Mucosa of rectum (tissue), 2 donors: ENCODE results near the gene CHMP6.

Experiments
- H3K27ac ChIP-seq, 2 donors: one replicate each; pipeline ENCODE4 v1.7.0; 2013; ENCODE audit warnings: inconsistent platforms in 2 of 2, low read depth in 2 of 2, low read length in 2 of 2
- H3K27me3 ChIP-seq, 2 donors: one replicate each; pipeline ENCODE4 v1.7.0; 2013; ENCODE audit warnings: low read length in 2 of 2; ENCODE audit not compliant: control insufficient read depth in 2 of 2, insufficient read depth in 2 of 2
- H3K36me3 ChIP-seq, 2 donors: one replicate each; pipeline ENCODE4 v1.7.0; 2013; ENCODE audit warnings: low read length in 2 of 2; ENCODE audit not compliant: control insufficient read depth in 2 of 2, insufficient read depth in 2 of 2
- H3K4me1 ChIP-seq, 2 donors: one replicate each; pipeline ENCODE4 v1.7.0; 2013; ENCODE audit warnings: low read length in 2 of 2, mild to moderate bottlenecking in 1 of 2; ENCODE audit not compliant: control insufficient read depth in 2 of 2, insufficient read depth in 2 of 2
- H3K4me3 ChIP-seq, 2 donors: one replicate each; pipeline ENCODE4 v1.7.0; 2013; ENCODE audit warnings: low read length in 2 of 2
- H3K9ac ChIP-seq, 2 donors: one replicate each; pipeline ENCODE4 v1.7.0; 2013; ENCODE audit warnings: low read length in 2 of 2, low read depth in 1 of 2, mild to moderate bottlenecking in 1 of 2
- H3K9me3 ChIP-seq, 2 donors: one replicate each; pipeline ENCODE4 v1.7.0; 2013; ENCODE audit warnings: low read length in 2 of 2; ENCODE audit not compliant: control insufficient read depth in 2 of 2
- donor health status: healthy.
- donor health status: Normal muscosa, but diverticular disease.

Gene CHMP6

DNA sequence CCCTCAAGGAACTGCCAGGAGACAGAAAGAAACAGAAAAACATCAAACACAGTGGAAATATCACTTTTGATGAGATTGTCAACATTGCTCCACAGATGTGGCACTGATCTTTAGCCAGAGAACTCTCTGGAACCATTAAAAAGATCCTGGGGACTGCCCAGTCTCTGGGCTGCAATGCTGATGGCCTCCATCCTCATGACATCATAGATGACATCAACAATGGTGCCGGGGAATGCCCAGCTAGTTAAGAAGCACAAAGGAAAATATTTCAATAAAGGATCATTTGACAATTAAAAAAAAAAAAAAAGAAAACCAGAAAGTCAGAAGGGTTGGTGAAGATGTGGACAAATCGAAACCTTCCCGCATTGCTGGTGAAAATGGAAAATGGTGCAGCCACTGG lies 14.9 kb upstream of the CHMP6 start:
- H3K36me3 ChIP-seq: no peaks in the 10 kb centered on the region
- no peaks in the 10 kb centered on the region for H3K9me3 ChIP-seq
- no peak overlapping the region for H3K9ac ChIP-seq
- H3K4me1 ChIP-seq: no peaks in the 10 kb centered on the region
- H3K4me3 ChIP-seq: no peak overlapping the region
- peaks cover 0 to 7% of the 10 kb centered on the region in 2 donors for H3K27me3 ChIP-seq
- no peak overlapping the region for H3K27ac ChIP-seq

DNA sequence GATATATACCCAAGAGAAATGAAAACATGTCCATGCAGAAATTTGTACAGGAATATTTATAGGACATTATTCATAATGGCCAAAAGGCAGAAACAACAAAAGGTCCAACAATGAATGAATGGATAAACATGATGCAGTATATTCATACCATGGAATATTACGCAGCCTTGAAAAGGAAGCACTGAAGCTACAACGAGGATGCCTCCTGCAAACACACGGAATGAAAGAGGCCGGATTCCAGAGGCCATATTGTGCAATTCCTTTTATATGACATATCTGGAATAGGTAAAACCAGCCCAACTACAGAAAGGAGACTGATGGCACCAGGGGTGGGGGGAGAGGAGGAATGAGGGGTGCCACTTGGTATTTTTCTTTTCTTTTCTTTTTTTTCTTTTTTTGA lies 14.5 kb upstream of the CHMP6 start:
- Histone ChIP-seq H3K4me3 (no peak overlapping the region), H3K27me3 (peaks cover 0 to 7% of the 10 kb centered on the region in 2 donors), H3K36me3 (no peaks in the 10 kb centered on the region), H3K4me1 (no peaks in the 10 kb centered on the region), H3K27ac (no peak overlapping the region), H3K9ac (no peak overlapping the region), H3K9me3 (no peaks in the 10 kb centered on the region)

DNA sequence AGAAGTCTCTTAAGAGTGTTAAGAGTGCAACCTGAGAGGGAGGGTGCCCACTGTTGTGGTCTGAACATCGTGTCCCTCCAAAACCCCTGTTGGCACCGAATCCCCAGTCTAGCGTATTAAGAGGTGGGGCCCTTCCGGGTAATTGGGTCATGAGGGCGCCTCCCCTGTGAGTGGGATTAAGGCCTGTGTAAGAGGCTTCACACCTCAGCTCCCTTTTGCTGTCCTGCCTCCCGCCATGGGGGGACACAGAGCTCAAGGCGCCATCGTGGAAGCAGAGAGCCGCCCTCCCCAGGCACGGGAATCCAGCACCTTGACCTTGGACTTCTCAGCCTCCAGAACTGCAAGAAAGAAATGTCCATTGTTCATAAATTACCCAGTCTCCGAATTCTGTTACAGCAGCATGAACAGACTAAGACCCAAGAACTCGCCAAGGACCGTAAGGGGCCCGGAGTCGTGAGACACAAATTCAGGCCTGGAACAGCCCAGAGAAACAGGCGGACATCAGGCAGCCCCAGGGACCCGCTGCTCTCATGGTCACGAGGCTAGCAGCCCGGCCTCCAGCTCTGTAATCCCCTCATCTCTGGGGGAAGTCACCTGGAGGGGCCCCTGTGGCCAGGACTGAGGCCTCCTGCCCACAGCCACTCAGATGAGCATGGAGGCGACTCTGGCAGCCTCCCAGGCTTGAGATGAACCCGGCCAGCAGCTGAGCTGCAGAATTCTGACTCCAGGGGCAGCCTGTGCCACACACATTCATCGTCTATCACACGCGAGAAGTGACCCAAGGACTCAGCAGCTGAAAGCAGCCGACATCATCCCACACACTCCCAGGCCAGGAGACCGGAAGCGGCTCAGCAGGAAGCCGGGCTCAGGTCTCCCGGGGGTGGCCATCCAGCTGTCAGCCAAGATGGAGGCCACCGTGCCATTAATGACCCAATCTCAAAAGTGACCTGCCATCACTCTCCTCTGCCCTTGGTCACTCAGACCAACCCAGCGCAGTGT lies 12.8 kb upstream of the CHMP6 start:
- no peak overlapping the region for H3K27ac ChIP-seq

DNA sequence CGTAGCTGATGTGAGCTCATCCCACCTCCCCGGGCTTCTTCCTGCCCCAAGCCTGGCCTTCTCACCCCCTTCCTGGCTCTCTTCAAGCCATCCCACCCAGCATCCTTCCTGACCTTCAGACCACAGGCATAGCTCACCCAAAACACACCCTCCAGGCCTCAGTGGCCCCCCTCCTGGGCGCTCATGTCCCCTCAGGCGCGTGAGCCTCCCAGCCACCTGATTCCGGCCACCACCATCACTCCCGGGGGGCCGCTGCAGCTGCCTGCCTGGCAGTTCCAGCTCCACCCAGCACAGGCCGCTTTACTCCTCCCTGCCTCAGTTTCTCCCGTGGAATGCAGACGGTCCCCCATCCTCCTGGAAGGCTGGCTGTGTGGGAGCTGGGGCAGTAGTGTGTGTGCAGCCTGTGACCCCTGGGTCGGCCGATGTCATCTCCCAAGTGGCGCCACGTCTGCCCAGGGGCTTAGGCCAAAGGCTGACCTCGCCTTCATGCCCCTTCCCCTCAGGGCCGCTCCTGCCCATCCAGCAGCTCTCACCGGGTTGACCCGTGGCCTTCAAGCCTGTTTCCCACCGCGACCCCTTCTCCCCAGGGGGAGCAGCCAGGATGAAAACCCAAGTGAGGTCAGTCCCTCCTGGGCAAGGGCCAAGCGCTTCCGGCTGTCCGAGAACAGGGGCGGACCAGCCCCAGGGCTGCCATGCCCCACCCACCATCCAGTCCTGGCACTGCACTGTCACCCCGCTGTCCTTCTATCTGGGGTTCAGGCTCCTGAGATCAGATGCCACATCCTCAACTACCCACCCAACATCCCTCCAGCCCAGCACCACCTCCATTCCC lies 11.9 kb upstream of the CHMP6 start:
- Histone ChIP-seq H3K27ac (no peak overlapping the region), H3K4me3 (no peak overlapping the region)

More for the DNA sequence above, 12.8 kb upstream of the CHMP6 start:
- Histone ChIP-seq H3K9me3 (no peaks in the 10 kb centered on the region), H3K4me3 (no peak overlapping the region), H3K4me1 (no peaks in the 10 kb centered on the region), H3K27me3 (peaks cover 2 to 7% of the 10 kb centered on the region in 2 donors), H3K36me3 (no peaks in the 10 kb centered on the region), H3K9ac (no peak overlapping the region)

DNA sequence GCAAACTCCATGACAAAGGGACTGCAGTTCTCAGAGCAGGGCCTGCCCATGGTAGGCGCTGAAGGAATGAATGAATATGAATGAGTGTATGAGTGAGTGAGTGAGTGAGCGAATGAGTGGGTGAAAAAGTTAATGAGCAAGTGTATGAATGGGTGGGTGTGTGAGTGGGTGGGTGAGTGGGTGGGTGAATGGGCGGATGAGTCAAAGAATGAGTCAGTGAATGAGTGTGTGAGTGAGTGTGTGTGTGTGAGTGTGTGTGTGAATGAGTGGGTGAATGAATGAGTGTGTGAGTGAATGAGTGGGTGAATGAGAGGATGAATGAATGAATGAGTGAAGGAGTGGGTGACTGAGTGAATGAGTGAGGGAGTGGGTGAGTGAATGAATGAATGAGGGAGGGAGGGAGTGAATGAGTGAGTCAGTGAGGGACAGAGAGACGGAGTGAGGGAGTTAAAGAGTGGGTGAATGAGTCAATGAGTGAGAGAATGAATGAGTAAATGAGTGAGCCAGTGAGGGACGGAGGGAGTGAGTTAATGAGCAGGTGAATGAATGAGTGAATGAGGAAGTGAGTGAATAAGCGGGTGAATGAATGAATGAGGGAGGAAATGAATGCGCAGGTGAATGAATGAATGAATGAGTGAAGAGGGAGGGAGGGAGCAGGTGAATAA lies 11.1 kb upstream of the CHMP6 start:
- H3K4me3 ChIP-seq: no peak overlapping the region
- H3K36me3 ChIP-seq: no peaks in the 10 kb centered on the region
- H3K9ac ChIP-seq: no peak overlapping the region
- peaks cover 2 to 7% of the 10 kb centered on the region in 2 donors for H3K27me3 ChIP-seq
- H3K27ac ChIP-seq: no peak overlapping the region
- H3K4me1 ChIP-seq: peaks cover 0 to 2% of the 10 kb centered on the region in 2 donors
- H3K9me3 ChIP-seq: no peaks in the 10 kb centered on the region

More for the DNA sequence above, 11.9 kb upstream of the CHMP6 start:
- peaks cover 2 to 7% of the 10 kb centered on the region in 2 donors for H3K27me3 ChIP-seq
- no peak overlapping the region for H3K9ac ChIP-seq
- no peaks in the 10 kb centered on the region for H3K4me1 ChIP-seq
- H3K9me3 ChIP-seq: no peaks in the 10 kb centered on the region
- H3K36me3 ChIP-seq: no peaks in the 10 kb centered on the region

DNA sequence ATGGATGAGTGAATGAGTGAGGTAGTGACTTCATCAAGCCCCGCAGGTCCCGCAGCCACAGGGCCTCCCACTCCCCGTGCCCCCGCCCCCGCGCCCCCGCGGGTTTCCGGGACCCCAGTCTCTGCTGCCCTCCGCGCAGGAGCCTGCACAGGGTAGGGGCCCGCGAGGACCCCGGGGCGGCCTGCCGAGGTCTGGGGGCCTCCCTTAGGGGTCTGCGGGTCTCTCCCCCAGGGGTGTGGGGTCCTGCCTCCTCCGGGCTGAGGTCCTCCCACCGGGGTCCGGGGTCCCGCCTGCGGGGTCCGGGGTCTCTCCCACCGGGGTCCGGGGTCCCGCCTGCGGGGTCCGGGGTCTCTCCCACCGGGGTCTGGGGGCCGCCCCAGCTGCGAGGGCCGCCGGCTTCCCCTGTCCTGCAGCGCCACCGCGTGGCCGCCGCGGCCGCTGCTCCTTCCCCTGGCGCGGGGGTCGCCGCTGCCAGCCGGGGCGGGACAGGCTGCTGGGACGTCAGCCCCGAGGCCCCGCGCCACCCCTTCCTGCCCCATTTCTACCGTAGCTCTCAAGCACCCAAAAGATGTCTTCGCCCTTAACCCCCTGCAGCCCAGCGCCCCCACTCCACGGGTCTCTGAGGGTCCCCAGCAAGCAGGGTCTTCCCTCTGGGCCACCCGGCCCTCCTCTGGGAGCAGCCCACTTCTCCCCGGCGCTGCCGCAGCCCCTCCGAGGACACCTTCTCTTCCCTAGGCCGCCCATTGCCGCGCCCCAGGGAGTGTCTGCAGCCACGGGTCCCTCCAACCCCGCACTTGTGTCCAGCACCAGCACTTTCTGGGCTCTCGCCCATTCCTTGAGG lies 10.4 kb upstream of the CHMP6 start:
- Histone ChIP-seq H3K4me1 (peaks cover 0 to 2% of the 10 kb centered on the region in 2 donors), H3K36me3 (no peaks in the 10 kb centered on the region), H3K9me3 (no peaks in the 10 kb centered on the region), H3K4me3 (no peak overlapping the region), H3K27ac (no peak overlapping the region), H3K9ac (no peak overlapping the region), H3K27me3 (peaks cover 2 to 7% of the 10 kb centered on the region in 2 donors)

DNA sequence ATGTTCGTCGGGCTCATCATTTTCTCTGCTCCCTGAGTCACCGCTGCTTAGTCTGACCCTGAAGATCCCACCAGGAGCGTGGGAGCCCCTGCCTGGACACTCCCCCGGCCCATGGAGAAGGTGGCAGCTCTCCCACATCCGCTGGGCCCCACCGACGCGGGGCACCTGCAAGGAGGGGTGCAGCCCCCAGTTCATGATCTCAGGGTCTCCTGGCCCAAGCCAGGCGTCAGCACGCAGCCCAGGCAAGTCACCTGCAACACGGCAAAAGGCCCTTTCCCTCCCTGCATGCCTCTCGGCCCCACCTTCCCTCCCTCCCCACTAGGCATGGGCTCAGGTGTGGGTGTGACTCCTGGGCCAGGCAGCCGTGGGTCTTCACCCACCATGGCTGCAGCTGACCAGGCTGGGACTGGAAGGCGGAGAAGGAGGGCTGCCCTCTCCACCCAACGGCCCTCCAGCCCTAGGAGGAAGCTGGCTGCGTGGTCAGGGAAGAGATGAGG lies 9.7 kb upstream of the CHMP6 start:
- no peak overlapping the region for H3K4me3 ChIP-seq
- H3K9ac ChIP-seq: no peak overlapping the region
- H3K4me1 ChIP-seq: peaks cover 0 to 2% of the 10 kb centered on the region in 2 donors
- no peaks in the 10 kb centered on the region for H3K36me3 ChIP-seq
- H3K9me3 ChIP-seq: no peaks in the 10 kb centered on the region
- no peak overlapping the region for H3K27ac ChIP-seq
- peaks cover 2 to 7% of the 10 kb centered on the region in 2 donors for H3K27me3 ChIP-seq

DNA sequence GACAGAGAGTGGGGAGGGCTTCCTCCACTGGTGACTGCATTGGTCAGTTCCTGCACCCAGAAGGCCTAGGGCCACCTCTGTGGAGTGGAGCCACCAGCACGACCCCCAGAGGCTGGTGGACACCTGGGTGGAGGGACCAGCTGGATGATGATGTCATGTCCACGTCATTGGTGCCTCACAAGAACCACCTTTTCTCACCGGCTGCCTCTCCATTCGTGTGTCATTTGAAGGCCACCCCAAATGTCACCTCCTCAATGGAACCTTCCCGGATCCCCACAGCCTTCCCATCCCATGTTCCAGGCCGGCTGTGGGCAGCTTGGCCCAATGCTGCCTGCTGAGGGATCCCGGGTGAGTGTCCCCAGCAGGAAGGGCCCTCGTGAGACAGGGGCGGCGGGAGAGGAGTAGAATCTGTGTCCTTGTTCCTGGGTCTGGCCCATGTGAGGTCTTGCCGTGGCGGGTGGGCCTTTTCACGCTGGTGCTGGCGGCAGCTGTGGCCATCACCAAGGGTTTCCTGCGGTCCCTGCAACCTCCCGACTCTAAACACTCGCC lies 9.1 kb upstream of the CHMP6 start:
- Histone ChIP-seq H3K27ac (no peak overlapping the region), H3K27me3 (peaks cover 2 to 7% of the 10 kb centered on the region in 2 donors), H3K4me3 (no peak overlapping the region), H3K36me3 (no peaks in the 10 kb centered on the region), H3K9me3 (no peaks in the 10 kb centered on the region), H3K9ac (no peak overlapping the region), H3K4me1 (peaks cover 0 to 2% of the 10 kb centered on the region in 2 donors)

DNA sequence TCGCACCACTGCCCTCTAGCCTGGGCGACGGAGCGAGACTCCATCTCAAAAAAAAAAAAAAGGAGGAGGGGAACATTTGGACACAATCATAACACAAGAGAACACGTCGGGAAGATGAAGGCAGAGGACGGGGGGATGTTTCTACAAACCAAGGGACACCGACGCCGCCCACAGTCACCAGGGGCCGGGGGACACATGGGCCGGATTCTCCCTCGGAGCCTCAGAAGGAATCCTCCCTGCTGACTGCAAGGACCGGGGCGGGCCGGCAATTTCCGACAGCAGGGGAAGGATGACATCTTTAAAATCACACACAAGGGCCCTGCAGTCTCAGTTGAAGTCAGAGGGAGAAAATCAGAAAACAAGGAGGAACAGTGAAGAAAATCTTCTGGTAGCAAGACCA lies 8.1 kb upstream of the CHMP6 start:
- Histone ChIP-seq H3K4me3 (no peak overlapping the region), H3K27ac (no peak overlapping the region), H3K4me1 (peaks cover 0 to 2% of the 10 kb centered on the region in 2 donors), H3K9ac (no peak overlapping the region), H3K36me3 (no peaks in the 10 kb centered on the region), H3K27me3 (peaks cover 2 to 7% of the 10 kb centered on the region in 2 donors), H3K9me3 (no peaks in the 10 kb centered on the region)
